Ascending aorta (tissue), 2 donors: ENCODE results near the gene RBM38. TPM values are rescaled to one million over a fixed set of nuclear protein-coding genes. Genes with fewer than 3 reads are reported as not detected.

Experiments used
- DNase-seq, 2 donors: peaks; one replicate each; pipeline ENCODE4 v3.0.0-alpha.2; 2019; ENCODE audit warnings: low spot score in 2 of 2
- H3K27ac ChIP-seq, 2 donors: fragments of 200-600 bp; sonication (generic); one replicate each; pipeline ENCODE4 v1.5.1; 2016 to 2017; ENCODE audit warnings: mild to moderate bottlenecking in 1 of 2
- H3K27me3 ChIP-seq: fragments of 200-600 bp; sonication (generic); one replicate; pipeline ENCODE4 v1.5.1; 2017
- H3K36me3 ChIP-seq, 2 donors: fragments of 200-600 bp; sonication (generic); one replicate each; pipeline ENCODE4 v1.5.1; 2016
- H3K4me1 ChIP-seq, 2 donors: fragments of 200-600 bp; sonication (generic); one replicate each; pipeline ENCODE4 v1.5.1; 2016 to 2017; ENCODE audit warnings: mild to moderate bottlenecking in 1 of 2
- H3K4me3 ChIP-seq, 2 donors: fragments of 200-600 bp; sonication (generic); one replicate each; pipeline ENCODE4 v1.5.1; 2016 to 2017; ENCODE audit warnings: mild to moderate bottlenecking in 1 of 2
- H3K9me3 ChIP-seq, 2 donors: fragments of 200-600 bp; sonication (generic); one replicate each; pipeline ENCODE4 v1.5.1; 2016
- CTCF ChIP-seq, 3 experiments: fragments of 200-600 bp in 2 of 3; fragments of 450-650 bp in 1 of 3; sonication (generic) in 2 of 3; IDR thresholded peaks; one replicate each; pipeline ENCODE4 v1.5.1; 2016 to 2019; ENCODE audit warnings: antibody characterized with exemption in 3 of 3, mild to moderate bottlenecking in 1 of 3, moderate library complexity in 1 of 3
- intact Hi-C: fragments of 100-400 bp; cut with DNase I; formaldehyde crosslinking; loops from one replicate; pipeline ENCODE4 v1.15.1; 2023
- total RNA-seq: library from RNA; depleted of rRNA; stranded (reverse); fragments of >200 nt; gene quantifications from one replicate; pipeline ENCODE4 v1.1.0, GENCODE V29; 2016

RBM38 gene
- total RNA-seq, 1 donor from 2014 or later, result 24.6 TPM

GRCh38 chr20:57405236-57406016, 14.2 kb downstream of the RBM38 start:
- no peak overlapping the region for H3K4me3 ChIP-seq
- H3K27me3 ChIP-seq, result no peaks in the 10 kb centered on the region
- H3K9me3 ChIP-seq, result no peaks in the 10 kb centered on the region
- no peak overlapping the region for H3K27ac ChIP-seq
- H3K4me1 ChIP-seq, result peaks cover 14 to 21% of the 10 kb centered on the region in 2 donors
- peaks cover 56 to 75% of the 10 kb centered on the region in 2 donors for H3K36me3 ChIP-seq
- TF ChIP-seq CTCF (IDR thresholded peaks at IDR 0.05), result no peak
- no peak for DNase-seq
- intact Hi-C loops, result no loop called here

- Histone ChIP-seq H3K9me3 (no peaks in the 10 kb centered on the region), H3K27me3 (no peaks in the 10 kb centered on the region), H3K27ac (peak overlapping the region; percentile 17 to 88), H3K36me3 (peaks cover 43 to 56% of the 10 kb centered on the region in 2 donors), H3K4me3 (no peak overlapping the region), H3K4me1 (peaks cover 14 to 21% of the 10 kb centered on the region in 2 donors)
- no peak for TF ChIP-seq CTCF (IDR thresholded peaks at IDR 0.05)
- intact Hi-C loops, result no loop called here
- no peak for DNase-seq
These were observed 16.4 kb downstream of the RBM38 start for GRCh38 chr20:57407541-57407956.

- TF ChIP-seq CTCF (IDR thresholded peaks at IDR 0.05), result no peak
- peaks cover 37 to 50% of the 10 kb centered on the region in 2 donors for H3K36me3 ChIP-seq
- peak overlapping the region; percentile 81 to 88 for H3K27ac ChIP-seq
- intact Hi-C loops, result loop anchor here (2.0 kb wide), 2 partner anchors 13 to 33 kb away; no protein-coding TSS in a partner anchor
- peaks cover 14 to 21% of the 10 kb centered on the region in 2 donors for H3K4me1 ChIP-seq
- H3K27me3 ChIP-seq, result no peaks in the 10 kb centered on the region
- no peak for DNase-seq
- H3K9me3 ChIP-seq, result no peaks in the 10 kb centered on the region
- H3K4me3 ChIP-seq, result peak overlapping the region in 1 of 2 donors; percentile 15
These were observed 16.9 kb downstream of the RBM38 start for GRCh38 chr20:57408131-57408530.

GRCh38 chr20:57408536-57409233, 17.5 kb downstream of the RBM38 start:
- peak overlapping the region in 1 of 2 donors; percentile 15 for H3K4me3 ChIP-seq
- peaks cover 32 to 46% of the 10 kb centered on the region in 2 donors for H3K36me3 ChIP-seq
- no peaks in the 10 kb centered on the region for H3K27me3 ChIP-seq
- peak overlapping the region; percentile 81 to 88 for H3K27ac ChIP-seq
- intact Hi-C loops, result loop anchor here (2.0 kb wide), 2 partner anchors 14 to 32 kb away; no protein-coding TSS in a partner anchor
- no peak for DNase-seq
- peaks cover 14 to 21% of the 10 kb centered on the region in 2 donors for H3K4me1 ChIP-seq
- TF ChIP-seq CTCF (IDR thresholded peaks at IDR 0.05), result no peak
- H3K9me3 ChIP-seq, result no peaks in the 10 kb centered on the region

- intact Hi-C loops, result loop anchor here (2.0 kb wide), 2 partner anchors 14 to 32 kb away; no protein-coding TSS in a partner anchor
- TF ChIP-seq CTCF (IDR thresholded peaks at IDR 0.05), result no peak
- H3K27ac ChIP-seq, result peak overlapping the region in 1 of 2 donors; percentile 81
- H3K4me1 ChIP-seq, result peaks cover 14 to 21% of the 10 kb centered on the region in 2 donors
- peaks cover 31 to 40% of the 10 kb centered on the region in 2 donors for H3K36me3 ChIP-seq
- DNase-seq, result peak in 1 of 2 donors; percentile 76
- H3K4me3 ChIP-seq, result peak overlapping the region in 1 of 2 donors; percentile 33
- no peaks in the 10 kb centered on the region for H3K27me3 ChIP-seq
- H3K9me3 ChIP-seq, result no peaks in the 10 kb centered on the region
These were observed 18.1 kb downstream of the RBM38 start for GRCh38 chr20:57409316-57409671.
